ENCODE measurements around the gene CCER1. TPM values are rescaled to one million over a fixed set of nuclear protein-coding genes. Genes with fewer than 3 reads are reported as not detected.

CCER1 gene
- total RNA-seq, 1 donor from 2014 or later = not detected

DNA sequence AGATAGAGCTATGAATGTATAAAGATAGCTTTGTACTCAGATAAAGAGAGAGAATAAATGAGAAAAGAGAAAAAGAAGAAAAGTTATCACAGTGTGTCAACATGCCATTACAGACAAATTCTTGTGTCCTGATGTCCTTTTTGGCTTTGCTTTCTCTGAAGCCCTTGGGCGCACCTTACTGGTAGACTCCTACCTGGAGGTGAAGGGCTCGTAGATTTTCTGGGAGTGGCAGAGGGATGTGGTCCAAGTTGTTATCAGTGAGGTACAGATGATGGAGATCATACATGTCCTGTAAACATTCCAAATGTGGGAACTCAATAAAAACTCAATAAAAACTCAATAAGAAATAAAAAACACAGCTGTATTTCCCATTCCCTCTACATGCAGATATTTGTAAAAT, 14.9 kb upstream of the CCER1 start:
- DNase-seq (ENCODE audit: extremely low read depth, low read depth, low spot score) = no peak

DNA sequence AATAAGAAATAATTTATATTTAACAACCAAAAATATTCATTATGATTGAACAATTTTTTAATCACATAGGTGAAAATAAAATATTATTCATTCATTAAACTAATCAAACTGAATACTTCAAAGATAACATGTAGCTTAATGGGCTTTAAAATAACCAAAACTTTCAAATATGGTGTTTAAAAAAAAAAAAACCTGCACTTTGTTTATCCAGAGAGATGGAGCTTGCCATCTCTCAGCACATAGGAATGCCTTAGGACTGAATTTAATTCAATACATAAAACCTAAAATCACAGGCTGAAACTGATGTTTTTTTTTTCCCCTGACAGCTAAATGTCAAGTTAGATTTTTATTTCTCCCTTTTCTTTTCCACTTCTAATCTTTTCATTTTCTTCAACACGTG, 14.4 kb upstream of the CCER1 start:
- DNase-seq (ENCODE audit: extremely low read depth, low read depth, low spot score) = no peak

DNA sequence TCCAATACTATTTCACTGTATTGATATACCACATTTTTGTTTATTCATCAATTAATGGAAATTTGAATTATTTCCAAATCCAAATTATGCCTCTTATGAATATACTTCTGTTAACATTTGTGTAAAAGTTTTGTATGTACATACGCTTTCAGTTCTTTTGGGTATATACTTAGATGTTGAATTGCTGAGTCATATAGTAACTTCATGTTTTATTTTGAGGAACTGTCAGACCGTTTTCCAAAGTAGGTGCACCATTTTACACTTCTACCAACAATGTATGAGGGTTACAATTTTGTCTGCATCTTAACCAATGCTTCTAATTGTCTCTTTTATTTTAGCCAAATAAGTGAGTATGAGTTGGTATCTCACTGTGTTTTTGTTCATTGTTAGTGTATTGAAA, 10.2 kb upstream of the CCER1 start:
- DNase-seq (ENCODE audit: extremely low read depth, low read depth, low spot score) = no peak

DNA sequence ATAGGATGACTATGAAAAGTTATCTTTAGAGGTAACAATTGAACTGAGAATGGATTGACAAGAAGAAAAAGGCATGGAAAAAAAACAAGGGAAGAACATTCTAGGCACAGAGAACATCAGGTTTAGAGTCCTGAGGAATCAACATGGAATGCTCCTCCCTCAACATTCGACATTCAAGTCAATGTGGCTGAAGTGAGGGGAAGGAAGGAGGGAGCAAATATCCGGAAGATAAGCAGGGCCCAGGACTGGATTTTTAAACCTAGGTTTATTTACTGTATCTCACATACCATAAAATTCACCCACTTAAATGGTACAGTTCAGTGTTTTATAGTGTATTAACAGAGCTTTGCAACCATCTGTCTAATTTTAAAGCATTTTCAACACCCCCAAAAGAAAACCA, 9.6 kb upstream of the CCER1 start:
- no peak for DNase-seq (ENCODE audit: extremely low read depth, low read depth, low spot score)

DNA sequence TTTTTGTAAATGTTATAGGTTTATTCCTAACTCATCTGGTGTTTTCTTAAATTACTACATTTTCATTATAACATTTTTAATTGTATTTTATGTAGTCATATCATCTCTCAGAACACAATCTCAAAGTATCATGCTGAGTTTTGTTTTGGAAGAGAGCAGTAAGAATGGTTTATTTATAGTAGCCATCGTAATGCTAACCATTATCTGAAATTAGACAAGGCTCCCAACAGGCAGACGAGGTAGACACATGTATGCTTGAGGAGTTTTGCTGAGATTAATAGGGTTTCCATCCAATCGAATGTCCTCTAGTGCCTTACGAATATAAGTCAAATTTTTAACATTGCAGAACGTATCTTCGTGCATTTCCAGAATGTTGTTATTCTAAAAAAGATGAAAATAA, 9.0 kb upstream of the CCER1 start:
- DNase-seq (ENCODE audit: extremely low read depth, low read depth, low spot score) = no peak

DNA sequence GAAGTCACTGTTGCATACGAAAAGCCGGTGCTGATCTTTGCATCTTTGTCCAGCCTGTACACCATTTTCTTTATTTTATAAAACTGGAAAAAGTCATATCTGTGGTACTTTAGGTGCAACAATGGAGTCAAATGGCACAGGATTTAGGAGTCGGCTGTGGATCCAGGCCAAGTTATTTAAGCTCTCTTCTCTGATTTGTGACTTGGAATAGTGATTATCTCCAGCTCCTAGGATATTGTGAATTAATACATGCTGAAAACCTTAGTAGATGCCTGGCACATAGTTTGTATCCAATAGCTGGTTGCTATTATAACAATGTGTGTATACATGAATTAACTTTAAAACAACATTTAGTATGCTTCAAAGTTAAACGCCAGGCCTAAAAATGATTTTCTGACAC, 6.2 kb upstream of the CCER1 start:
- no peak for DNase-seq (ENCODE audit: extremely low read depth, low read depth, low spot score)

DNA sequence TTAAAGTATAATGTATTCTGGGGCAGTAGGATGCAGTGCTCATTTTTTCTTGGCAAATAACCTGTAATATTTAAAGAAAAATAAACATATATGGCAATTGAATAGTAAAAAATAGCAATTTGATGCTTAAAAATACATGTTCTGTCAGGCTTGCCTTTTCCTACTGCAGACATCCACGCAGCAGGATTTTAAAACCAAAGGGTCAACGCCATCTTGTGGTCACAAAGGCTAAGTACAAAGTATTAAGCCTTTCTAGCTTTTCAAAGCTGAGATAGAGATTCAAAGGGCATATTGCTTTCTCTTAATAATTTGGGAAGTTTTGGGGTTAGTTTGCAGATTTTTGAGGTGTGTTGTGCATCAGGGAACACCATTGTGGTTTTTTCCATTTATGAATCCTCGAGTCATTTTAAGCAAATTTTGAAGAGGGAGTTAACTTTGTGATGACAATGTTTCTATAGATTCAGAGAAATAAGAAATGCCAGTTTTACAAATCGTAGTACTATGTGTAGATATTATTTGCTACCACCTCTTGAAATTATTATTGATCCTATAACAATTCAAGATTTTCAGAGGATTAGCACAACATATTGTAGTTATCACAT, 4.7 kb upstream of the CCER1 start:
- DNase-seq (ENCODE audit: extremely low read depth, low read depth, low spot score) = peak; percentile 36

DNA sequence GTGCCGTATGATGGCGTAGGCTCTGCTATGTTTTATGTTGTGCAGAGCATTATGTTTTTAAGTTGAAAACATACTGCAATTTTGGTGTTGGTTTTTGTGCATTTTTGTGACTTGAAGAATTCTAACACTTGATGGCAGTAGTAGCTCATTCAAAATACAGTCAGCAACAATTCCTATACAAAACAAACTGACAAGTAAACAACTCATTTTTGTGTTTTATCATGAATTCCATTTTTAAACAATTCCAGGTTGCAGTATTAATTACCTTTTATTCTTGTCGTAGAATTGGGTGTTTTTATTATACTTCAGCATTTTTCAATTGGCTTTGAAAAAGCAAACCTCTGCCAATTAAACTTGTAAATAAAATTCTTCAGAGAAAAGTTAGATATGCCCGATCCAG, 4.1 kb upstream of the CCER1 start:
- no peak for DNase-seq (ENCODE audit: extremely low read depth, low read depth, low spot score)

DNA sequence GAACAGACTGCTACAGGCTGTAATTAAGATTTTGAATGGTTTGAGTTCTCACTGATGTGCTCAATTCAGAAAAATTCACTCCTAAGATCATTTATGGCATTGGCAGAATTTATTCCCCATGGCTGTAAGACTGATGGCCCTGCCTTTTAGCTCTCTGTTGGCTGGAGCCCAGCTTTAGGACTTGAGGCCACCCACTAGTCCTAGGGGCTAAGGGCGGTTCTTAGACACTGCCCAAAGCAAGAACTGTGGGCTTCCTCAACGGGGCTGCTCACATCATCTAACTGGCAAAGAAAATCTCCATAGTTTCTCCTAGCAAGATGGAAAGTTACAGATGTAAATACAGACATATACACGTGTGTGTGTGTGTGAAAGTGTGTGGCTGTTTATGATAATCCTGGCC, 3.4 kb upstream of the CCER1 start:
- DNase-seq (ENCODE audit: extremely low read depth, low read depth, low spot score) = no peak

DNA sequence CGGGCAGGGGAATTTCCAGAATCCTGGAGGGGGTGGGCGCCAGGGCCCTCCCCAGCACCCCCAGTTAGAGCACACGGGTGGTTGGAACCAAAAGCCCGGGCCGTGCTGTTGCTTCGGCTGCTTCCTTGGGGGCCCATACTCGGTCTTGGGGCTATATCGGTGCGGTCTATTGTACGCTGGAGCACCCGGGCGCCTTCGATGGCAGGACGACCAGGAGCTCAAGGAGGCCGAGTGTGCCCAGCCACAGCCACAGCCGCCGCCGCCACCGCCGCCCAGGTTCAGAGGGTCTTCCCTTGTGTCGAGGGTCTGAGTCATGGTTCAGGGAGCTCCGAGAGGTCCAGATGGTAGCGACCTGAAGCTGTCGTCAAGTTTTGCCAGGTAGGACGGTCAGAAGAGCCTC, 548 bp downstream of the CCER1 start:
- no peak for DNase-seq (ENCODE audit: extremely low read depth, low read depth, low spot score)

DNA sequence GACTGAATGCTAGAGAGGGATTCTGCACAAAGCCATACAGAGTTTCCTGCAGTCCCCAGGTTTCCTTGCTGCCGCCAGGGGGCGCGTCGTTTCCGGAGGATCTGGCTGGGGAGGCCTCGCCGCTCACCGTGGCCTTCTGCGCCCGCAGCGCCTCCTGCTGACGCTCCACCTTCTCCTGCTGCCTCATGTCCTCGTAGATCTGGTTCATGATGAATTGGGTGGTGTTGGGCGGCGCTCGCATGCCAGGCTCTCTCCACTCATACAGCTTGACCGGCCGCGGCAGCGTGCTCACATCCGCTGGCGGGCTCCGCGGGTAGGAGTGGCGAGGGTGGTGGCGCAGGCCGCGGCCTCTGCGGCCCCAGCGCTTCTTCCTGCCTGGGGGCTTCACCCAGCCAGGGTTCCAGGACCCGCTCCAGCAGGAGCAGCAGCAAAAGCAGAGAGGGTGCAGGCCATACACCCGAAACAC, 987 bp downstream of the CCER1 start:
- no peak for DNase-seq (ENCODE audit: extremely low read depth, low read depth, low spot score)

DNA sequence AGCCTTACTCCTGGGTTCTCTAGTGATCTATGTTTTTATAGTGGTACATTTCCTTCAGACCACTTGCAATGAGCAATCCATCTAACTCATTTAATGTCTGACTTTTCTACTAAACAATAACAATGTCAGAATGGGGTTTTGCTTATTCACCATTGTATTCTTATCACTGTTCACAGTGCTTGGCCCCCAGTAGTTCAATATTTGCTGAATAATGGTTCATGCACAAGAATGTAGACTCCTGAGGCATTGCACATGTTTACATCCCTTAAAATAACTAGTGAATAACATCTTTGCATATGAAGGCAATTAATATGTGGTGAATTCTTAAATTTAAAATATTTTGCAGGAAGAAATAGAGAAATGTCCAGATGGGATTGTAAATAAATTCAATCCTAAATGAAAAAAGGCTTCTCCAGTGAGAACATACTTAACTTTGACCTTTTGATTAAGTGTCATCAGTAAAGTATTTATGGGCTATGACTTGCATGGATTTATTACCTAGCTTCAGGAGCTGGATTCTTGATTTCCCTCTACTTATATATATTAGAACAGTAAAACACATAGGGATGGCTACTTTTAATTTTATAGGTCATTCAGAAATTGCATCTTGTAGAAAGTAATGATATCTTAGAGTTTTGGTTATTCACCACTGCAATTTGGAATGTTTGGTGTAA, 3.4 kb downstream of the CCER1 start:
- DNase-seq (ENCODE audit: extremely low read depth, low read depth, low spot score) = no peak

DNA sequence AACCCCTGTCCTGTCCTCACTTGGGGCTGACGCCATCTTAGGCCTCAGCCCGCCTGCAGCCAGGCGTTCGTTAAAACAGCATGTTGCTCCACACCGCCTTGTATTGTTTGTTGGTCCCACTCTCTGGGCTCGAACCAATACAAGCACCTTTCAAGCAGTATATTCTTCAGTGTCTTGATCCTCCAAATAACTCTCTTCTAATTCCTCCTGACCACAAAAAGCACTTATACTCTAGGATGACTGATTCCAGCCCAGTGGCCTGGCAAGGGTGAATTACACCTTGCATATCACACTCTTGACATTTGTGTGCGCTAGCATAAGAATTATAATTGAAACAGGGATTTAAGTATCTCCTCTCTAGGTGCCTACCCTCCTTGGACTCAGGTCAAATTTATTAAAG, 7.1 kb downstream of the CCER1 start:
- no peak for DNase-seq (ENCODE audit: extremely low read depth, low read depth, low spot score)

DNA sequence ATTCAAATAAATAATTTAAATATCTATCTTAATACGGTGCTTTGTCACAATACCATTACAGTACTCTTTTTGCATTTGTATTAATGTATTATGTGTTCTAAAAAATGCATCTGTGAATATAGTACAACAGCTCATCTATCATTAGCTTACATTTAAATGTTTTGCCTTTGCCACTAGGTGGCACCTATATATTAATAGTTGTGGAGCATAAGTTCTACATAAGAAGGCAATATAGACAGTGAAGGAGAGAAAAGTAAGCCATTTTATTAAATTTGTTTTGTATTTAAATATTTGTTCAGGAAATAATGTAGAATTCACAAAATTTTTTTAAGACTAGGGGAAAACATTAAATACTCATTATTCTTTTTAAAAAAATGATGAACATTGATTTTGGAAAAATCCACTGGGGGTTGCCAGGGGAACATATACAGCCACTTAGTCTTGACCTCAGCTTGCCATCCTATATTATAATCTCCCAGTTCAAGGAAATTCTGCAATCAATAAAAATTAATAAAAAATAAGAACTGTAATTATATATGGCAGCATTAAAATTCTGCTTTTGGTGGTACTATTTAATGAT, 9.8 kb downstream of the CCER1 start:
- DNase-seq (ENCODE audit: extremely low read depth, low read depth, low spot score) = no peak

DNA sequence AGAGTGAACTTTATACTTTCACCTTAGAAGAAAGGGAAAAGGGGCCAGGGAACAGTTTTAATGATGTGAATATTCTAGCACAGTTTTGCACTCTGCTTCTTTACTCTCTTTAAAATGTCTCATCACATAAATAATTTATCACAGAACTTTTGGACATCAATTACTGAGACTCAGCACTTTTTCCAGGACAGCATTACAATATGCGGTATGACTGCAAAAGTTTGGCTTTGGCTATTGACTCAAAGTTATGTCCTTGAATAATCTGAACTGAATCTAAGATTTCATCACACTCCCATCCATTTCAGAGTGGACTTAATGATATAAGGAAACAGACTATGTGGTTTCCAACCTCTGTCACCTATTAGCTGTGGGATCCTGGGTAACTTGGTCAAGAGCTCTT, 11.7 kb downstream of the CCER1 start:
- no peak for DNase-seq (ENCODE audit: extremely low read depth, low read depth, low spot score)

DNA sequence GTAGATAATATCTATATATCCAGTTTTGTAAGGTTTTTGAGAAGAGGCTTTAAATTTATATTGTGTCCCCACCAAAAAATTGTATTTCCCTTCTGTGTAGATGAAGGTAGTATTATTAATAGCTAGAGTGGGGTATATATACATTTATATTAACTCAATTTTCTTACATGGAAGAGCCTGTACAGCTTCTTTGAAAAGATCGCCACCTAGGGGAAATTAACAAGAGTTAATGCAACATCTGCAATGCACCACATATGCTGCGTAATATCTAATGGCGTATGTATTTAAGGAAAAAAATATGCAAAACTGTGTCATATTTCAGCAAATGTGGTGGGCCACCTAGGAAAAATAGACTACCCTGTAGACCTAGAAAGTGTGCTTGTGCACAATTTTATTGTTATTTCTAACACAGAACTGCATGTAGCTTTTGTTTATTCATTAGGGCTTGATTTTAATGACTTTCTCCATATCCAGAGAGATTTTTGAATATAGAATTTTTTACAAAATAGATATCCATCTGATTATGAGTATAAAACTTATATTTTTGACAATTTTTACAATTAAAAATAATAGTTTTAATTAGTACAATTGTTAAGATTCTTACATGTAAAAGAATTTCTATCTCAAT, 14.0 kb downstream of the CCER1 start:
- no peak for DNase-seq (ENCODE audit: extremely low read depth, low read depth, low spot score)

DNA sequence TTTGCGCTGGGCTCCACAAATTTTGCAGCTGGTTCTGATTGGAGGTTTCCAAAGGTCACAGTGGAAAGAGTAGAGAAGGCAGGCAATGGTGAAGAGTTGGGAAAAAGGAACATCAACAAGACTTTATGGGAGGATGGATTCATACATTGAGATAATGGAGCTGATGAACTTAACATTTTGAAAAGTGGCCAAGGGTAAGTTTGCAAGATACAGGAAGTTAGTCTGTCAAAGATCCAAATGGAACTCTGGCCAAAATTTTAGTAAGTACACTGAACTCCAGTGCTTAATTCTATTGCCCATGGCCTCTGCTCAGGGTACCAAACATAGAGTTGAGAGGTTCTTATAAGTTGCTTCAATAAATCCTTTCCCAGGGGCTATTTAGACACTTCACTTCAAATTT, 15.6 kb downstream of the CCER1 start:
- DNase-seq (ENCODE audit: extremely low read depth, low read depth, low spot score) = no peak

DNA sequence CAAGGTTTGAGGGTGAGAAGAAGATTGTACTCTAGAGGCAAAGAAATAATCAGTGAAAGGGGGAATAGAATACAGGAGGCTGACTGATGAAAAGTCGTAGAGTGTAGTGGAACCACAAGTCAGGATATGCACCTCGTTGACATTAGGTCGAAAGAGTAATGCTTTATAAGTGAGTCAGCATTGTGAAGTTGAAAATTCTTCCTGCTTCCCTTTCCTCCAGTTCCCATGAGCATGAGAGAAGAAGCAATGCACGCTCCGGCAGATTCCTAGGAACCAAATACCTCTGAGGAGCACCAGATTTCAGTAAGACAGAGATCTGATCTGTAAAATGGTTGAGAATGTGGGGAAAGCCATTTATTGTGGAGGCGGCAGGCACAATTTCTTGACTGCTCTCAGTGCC, 16.5 kb downstream of the CCER1 start:
- DNase-seq (ENCODE audit: extremely low read depth, low read depth, low spot score) = peak; percentile 45

DNA sequence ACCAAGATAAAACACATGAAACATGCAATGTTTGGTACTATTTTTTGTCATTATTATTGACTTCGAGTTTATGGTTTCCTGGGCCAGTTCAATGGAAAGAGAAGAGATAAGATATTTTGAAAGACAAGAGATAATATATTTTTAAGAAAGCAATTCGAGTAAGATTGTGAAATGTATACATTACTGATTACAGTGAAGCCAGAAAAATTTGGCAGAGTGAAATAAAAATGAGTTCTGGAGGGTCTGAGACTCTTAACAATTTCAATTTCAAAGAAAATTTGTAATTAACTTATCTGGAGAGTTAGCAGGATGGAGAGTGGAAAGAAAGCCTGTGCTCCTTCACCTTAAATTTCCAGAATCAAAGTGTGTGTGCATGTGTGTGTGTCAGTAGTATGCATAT, 17.3 kb downstream of the CCER1 start:
- no peak for DNase-seq (ENCODE audit: extremely low read depth, low read depth, low spot score)

DNA sequence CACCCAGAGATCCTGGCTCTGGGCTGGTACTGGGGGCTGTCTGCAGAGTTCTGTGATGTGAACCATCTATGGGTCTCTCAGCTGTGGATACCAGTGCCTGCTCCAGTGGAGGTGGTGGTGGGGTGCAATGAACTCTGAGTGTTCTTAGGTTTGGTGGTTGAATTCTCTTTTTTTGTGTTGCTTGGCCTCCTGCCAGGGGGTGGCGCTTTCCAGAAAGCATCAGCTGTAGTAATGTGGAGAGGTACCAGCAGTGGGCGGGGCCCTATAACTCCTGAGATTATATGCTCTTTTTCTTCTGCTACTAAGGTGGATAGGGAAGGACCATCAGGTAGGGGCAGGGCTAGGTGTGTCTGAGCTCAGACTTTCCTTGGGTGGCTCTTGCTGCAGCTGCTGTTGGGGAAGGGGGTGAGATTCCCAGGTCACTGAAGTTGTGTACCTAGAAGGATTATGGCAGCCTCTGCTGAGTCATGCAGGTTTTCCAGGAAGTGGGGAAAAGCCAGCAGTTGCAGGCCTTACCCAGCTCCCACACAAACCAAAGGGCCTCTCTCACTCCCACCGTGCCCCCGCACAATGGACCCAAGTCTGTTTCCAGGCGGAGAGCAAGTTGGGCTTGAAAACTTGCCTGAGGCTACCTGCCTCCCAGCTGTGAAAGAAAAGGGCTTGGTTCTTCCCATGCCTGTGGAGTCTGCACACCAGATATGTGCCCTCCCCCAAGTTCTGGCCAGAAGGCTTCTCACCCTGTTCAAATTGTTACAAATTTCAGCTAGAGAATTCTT, 18.6 kb downstream of the CCER1 start:
- no peak for DNase-seq (ENCODE audit: extremely low read depth, low read depth, low spot score)

DNA sequence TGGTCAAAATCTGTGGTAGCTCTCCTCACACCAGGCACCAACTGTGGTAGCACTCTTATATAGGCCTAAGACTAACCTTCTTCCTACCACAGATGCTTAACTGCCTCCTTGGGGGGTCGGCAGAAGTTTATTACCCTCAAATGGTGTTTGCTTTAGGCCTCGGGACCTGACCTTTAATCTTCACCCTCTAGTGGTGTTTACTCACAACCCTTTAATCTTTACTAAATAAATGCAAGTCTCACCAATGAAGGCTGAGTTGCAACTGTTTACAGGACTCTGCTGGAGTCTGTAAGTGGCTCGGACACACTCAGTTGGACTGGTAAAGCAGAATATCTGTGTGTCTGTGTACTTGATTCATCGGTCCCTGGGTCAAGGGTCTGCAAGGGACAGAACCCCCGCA, 29.4 kb downstream of the CCER1 start:
- no peak for DNase-seq (ENCODE audit: extremely low read depth, low read depth, low spot score)

Data from glomerular endothelial cell (primary cell).